Activated CD4-positive, alpha-beta T cell treated with anti-CD3 and anti-CD28 coated beads, Interleukin-2, amount 10 ng/mL, durations not matched to agents 7 days and 5 days (primary cell): ENCODE results near the gene ARHGAP22. TPM values are rescaled to one million over a fixed set of nuclear protein-coding genes. Genes with fewer than 3 reads are reported as not detected.

Source experiments
- CTCF ChIA-PET: fragments of 350-600 bp; sonication (Branson Sonifier 250); formaldehyde crosslinking; loops from one replicate; lab custom pipeline; 2021; ENCODE audit warnings: antibody characterized with exemption; lab: Charles Lee
- POLR2A ChIA-PET: fragments of 350-600 bp; sonication (Branson Sonifier 250); formaldehyde crosslinking; loops from one replicate; lab custom pipeline; 2021; ENCODE audit warnings: antibody characterized with exemption; lab: Charles Lee
- DNase-seq: peaks from one replicate; pipeline ENCODE4 v3.0.0-alpha.2; 2020
- H3K27ac Mint-ChIP-seq: one replicate; pipeline ENCODE4 v1.8.0; 2021; ENCODE audit warnings: mild to moderate bottlenecking, moderate library complexity, mixed read lengths
- H3K27me3 Mint-ChIP-seq: one replicate; pipeline ENCODE4 v1.8.0; 2021; ENCODE audit warnings: mixed read lengths
- H3K36me3 Mint-ChIP-seq: one replicate; pipeline ENCODE4 v1.8.0; 2021; ENCODE audit warnings: low read depth, mixed read lengths
- H3K4me1 Mint-ChIP-seq: one replicate; pipeline ENCODE4 v1.8.0; 2021; ENCODE audit warnings: mixed read lengths
- H3K4me3 Mint-ChIP-seq: one replicate; pipeline ENCODE4 v1.8.0; 2021; ENCODE audit warnings: mild to moderate bottlenecking, moderate library complexity, mixed read lengths
- H3K9me3 Mint-ChIP-seq: one replicate; pipeline ENCODE4 v1.8.0; 2021; ENCODE audit warnings: mixed read lengths
- total RNA-seq, 2 experiments: library from RNA; stranded (reverse); gene quantifications; one replicate each; pipeline ENCODE4 v1.2.3, GENCODE V29; 2021

ARHGAP22 gene
- total RNA-seq, 2 experiments from 2014 or later = not detected

- Mint-ChIP-seq H3K36me3 (peaks cover 7% of the 10 kb centered on the region), H3K27ac (no peak overlapping the region), H3K9me3 (no peaks in the 10 kb centered on the region), H3K27me3 (no peaks in the 10 kb centered on the region), H3K4me3 (no peak overlapping the region), H3K4me1 (peaks cover 9% of the 10 kb centered on the region)
- DNase-seq = no peak
- POLR2A ChIA-PET = no interaction called here
- CTCF ChIA-PET = no interaction called here
These were observed 200.2 kb downstream of the ARHGAP22 start for GRCh38 chr10:48404646-48405045.

- no peak for DNase-seq
- Mint-ChIP-seq H3K36me3 (peaks cover 5% of the 10 kb centered on the region), H3K27ac (no peak overlapping the region), H3K4me3 (no peak overlapping the region), H3K9me3 (no peaks in the 10 kb centered on the region), H3K4me1 (peaks cover 9% of the 10 kb centered on the region), H3K27me3 (no peaks in the 10 kb centered on the region)
- POLR2A ChIA-PET = no interaction called here
- CTCF ChIA-PET = no interaction called here
These were observed 204.0 kb downstream of the ARHGAP22 start for GRCh38 chr10:48400850-48401220.

- Mint-ChIP-seq H3K4me1 (peaks cover 9% of the 10 kb centered on the region), H3K9me3 (no peaks in the 10 kb centered on the region), H3K36me3 (peaks cover 4% of the 10 kb centered on the region), H3K27me3 (no peaks in the 10 kb centered on the region), H3K4me3 (no peak overlapping the region), H3K27ac (no peak overlapping the region)
- POLR2A ChIA-PET = no interaction called here
- DNase-seq = no peak
- CTCF ChIA-PET = no interaction called here
These were observed 204.6 kb downstream of the ARHGAP22 start for GRCh38 chr10:48400129-48400849.

GRCh38 chr10:48399551-48399950 lies 205.3 kb downstream of the ARHGAP22 start:
- Mint-ChIP-seq H3K36me3 (peaks cover 1% of the 10 kb centered on the region), H3K4me1 (peaks cover 9% of the 10 kb centered on the region), H3K27me3 (no peaks in the 10 kb centered on the region), H3K4me3 (no peak overlapping the region), H3K27ac (no peak overlapping the region), H3K9me3 (no peaks in the 10 kb centered on the region)
- no peak for DNase-seq
- POLR2A ChIA-PET = no interaction called here
- CTCF ChIA-PET = no interaction called here

DNA sequence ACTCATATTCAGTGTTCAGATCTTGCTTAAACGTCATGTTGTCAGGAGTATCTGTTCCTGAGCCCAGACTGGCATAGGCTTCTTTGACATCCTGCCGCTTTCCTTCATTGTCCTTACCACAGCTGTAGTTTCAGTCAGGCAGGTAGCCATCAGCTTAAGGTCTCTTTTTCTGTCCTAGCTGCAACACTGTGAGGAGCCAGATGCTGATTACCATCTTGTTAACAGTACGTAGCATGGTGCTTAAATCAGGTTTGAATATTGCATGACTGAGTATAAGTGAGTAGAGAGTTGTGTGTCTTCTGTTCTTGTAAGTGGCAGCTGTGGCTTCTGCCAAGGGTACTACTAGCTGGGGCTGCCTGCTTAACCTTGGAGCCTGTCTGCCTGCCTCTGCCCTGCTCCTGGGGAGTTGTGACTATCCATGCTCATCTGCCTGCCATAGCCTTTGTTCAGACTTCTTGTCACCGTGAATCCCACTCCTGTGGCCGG lies 205.8 kb downstream of the ARHGAP22 start:
- H3K4me3 Mint-ChIP-seq = no peak overlapping the region
- H3K27ac Mint-ChIP-seq = no peak overlapping the region
- DNase-seq = no peak
- ChIA-PET POLR2A (no interaction called here), CTCF (no interaction called here)
- H3K4me1 Mint-ChIP-seq = peaks cover 9% of the 10 kb centered on the region
- no peaks in the 10 kb centered on the region for H3K36me3 Mint-ChIP-seq
- H3K9me3 Mint-ChIP-seq = no peaks in the 10 kb centered on the region
- H3K27me3 Mint-ChIP-seq = no peaks in the 10 kb centered on the region

DNA sequence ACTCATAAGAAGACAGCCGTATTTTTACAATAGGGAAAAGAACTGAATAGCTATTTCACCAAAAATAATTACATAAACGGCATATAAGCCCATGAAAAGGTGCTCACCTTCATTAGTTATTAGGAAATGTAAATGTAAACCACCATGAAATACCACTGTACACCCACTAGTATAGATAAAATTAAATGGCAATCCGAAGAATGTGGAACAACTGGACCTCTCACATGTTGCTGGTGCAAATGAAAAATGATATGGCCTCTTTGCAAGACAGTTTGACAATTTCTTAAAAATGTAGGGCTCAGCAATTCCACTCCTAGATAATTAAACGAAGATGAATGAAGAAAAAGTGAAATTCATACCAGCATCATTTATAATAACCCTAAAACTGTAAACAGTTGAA lies 206.6 kb downstream of the ARHGAP22 start:
- no peak overlapping the region for H3K27ac Mint-ChIP-seq
- H3K36me3 Mint-ChIP-seq = no peaks in the 10 kb centered on the region
- peaks cover 10% of the 10 kb centered on the region for H3K4me1 Mint-ChIP-seq
- H3K9me3 Mint-ChIP-seq = no peaks in the 10 kb centered on the region
- DNase-seq = no peak
- H3K4me3 Mint-ChIP-seq = no peak overlapping the region
- ChIA-PET POLR2A (no interaction called here), CTCF (no interaction called here)
- no peaks in the 10 kb centered on the region for H3K27me3 Mint-ChIP-seq

Other genes with a start within 250 kb of the ARHGAP22 start
- under 1 TPM; 0.37 to 0.40 TPM for gene WDFY4, start 79.8 kb upstream of the ARHGAP22 start, total RNA-seq